ENCODE data around the gene PCDHGA3. TPM values are rescaled to one million over a fixed set of nuclear protein-coding genes. Genes with fewer than 3 reads are reported as not detected.

PCDHGA3 gene
- total and polyA plus RNA-seq, 2 of the 13 experiments (the other 11 are each of a cell fraction or from before 2014, with no cell fraction given), result 0.05 TPM; not detected in 1

DNA sequence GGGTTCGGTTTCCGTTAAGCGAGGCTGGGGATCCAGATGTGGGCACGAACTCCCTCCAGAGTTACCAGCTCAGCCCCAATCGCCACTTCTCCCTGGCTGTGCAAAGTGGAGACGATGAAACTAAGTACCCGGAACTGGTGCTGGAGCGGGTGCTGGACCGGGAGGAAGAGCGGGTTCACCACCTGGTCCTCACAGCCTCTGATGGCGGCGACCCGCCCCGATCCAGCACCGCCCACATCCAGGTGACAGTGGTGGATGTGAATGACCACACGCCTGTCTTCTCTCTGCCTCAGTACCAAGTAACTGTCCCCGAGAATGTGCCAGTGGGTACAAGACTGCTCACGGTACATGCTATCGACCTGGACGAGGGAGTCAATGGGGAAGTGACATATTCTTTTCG, 39.7 kb downstream of the PCDHGA3 start:
- no TSS peak for BruUV-seq (replicated peaks)
- 68% methylated on average over 17 of the region's 21 CpGs for WGBS (ENCODE audit: low lambda C conversion rate)
- FAIRE-seq, result no peak
- H3K4me2 ChIP-seq (ENCODE audit: low read depth, low read length), result no peak overlapping the region
- ChIA-PET POLR2A (no interaction called here), CTCF (ENCODE audit: low intra/inter-chr PET ratio, low total read pairs) (no interaction called here)
- no peak for TF ChIP-seq ZNF746 (CRISPR knock-in tag; IDR thresholded peaks at IDR 0.05)
- TF ChIP-seq SALL2 (CRISPR knock-in tag; IDR thresholded peaks at IDR 0.05), result no peak
- no peak for TF ChIP-seq PLRG1 (conservative IDR thresholded peaks at IDR 0.05)
- TF ChIP-seq ZMYM3 (CRISPR knock-in tag; IDR thresholded peaks at IDR 0.05), result no peak
- TF ChIP-seq ZSCAN12 (CRISPR knock-in tag; IDR thresholded peaks at IDR 0.05), result no peak
- no peak for TF ChIP-seq SALL1 (CRISPR knock-in tag; IDR thresholded peaks at IDR 0.05)
- no peak for TF ChIP-seq KLF16 (CRISPR knock-in tag; IDR thresholded peaks at IDR 0.05)
- no peak for TF ChIP-seq NR2F2 (IDR thresholded peaks at IDR 0.05; ENCODE audit: borderline replicate concordance, low read depth)
- no peak for TF ChIP-seq FOXO1 (CRISPR knock-in tag; IDR thresholded peaks at IDR 0.05)
- no peak for ATAC-seq
- H3K9ac ChIP-seq (ENCODE audit: insufficient read depth, low read depth, low read length), result no peak overlapping the region
- no peaks in the 10 kb centered on the region for H3K27me3 ChIP-seq (ENCODE audit: control insufficient read depth in 1 of 2, insufficient read depth in 2 of 2, low read length in 2 of 2)
- no peaks in the 10 kb centered on the region; the same call in 1 of the 2 replicates for H3K9me3 ChIP-seq (ENCODE audit: low read length)
- H3K79me2 ChIP-seq (ENCODE audit: insufficient read depth, low read length), result no peaks in the 10 kb centered on the region
- DNase-seq (ENCODE audit: low spot score), result no peak
- no peak overlapping the region for H3K27ac ChIP-seq (ENCODE audit: extremely low read length, insufficient read depth, low read length)
- intact Hi-C loops (cut with micrococcal nuclease; ENCODE audit: unreplicated experiment) (no loop called here), in situ Hi-C loops (cut with HindIII; ENCODE audit: extremely low pct_ligation_motif_present, low pct_unique_long_range_greater_than_20kb) (no loop called here)
- no peak overlapping the region for H2AFZ ChIP-seq (ENCODE audit: low read length)
- peaks cover 1% of the 10 kb centered on the region; the same call in 1 of the 2 replicates for H3K4me1 ChIP-seq (ENCODE audit: insufficient read depth, low read length)
- no peaks in the 10 kb centered on the region for H4K20me1 ChIP-seq (ENCODE audit: insufficient read depth, low read length)
- H3K4me3 ChIP-seq (replicated peaks in 1 of 3; ENCODE audit: insufficient read depth in 1 of 3, low read depth in 2 of 3, low read length in 3 of 3), result no peak overlapping the region
- no peaks in the 10 kb centered on the region for H3K36me3 ChIP-seq (replicated peaks in 1 of 2; ENCODE audit: control insufficient read depth in 1 of 2, insufficient read depth in 2 of 2, low read length in 2 of 2)

DNA sequence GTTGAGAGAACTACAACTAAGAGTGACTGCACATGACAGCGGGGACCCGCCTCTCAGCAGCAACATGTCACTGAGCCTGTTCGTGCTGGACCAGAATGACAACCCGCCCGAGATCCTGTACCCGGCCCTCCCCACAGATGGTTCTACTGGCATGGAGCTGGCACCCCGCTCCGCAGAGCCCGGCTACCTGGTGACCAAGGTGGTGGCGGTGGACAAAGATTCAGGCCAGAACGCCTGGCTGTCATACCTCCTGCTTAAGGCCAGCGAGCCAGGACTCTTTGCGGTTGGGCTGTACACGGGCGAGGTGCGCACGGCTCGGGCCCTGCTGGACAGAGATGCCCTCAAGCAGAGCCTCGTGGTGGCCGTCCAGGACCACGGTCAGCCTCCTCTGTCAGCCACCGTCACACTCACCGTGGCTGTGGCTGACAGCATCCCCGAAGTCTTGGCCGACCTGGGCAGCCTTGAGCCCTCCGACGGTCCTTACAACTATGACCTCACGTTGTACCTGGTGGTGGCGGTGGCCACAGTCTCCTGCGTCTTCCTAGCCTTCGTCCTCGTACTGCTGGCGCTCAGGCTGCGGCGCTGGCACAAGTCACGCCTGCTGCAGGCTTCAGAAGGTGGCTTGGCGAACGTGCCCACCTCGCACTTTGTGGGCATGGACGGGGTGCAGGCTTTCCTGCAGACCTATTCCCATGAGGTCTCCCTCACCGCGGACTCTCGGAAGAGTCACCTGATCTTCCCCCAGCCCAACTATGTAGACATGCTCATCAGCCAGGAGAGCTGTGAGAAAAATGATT, 41.0 kb downstream of the PCDHGA3 start:
- Histone ChIP-seq H3K9ac (ENCODE audit: insufficient read depth, low read depth, low read length) (no peak overlapping the region), H3K79me2 (ENCODE audit: insufficient read depth, low read length) (no peaks in the 10 kb centered on the region), H3K9me3 (ENCODE audit: low read length) (peaks cover 10% of the 10 kb centered on the region; the same call in 1 of the 2 replicates), H3K27ac (ENCODE audit: extremely low read length, insufficient read depth, low read length) (no peak overlapping the region), H3K36me3 (replicated peaks in 1 of 2; ENCODE audit: control insufficient read depth in 1 of 2, insufficient read depth in 2 of 2, low read length in 2 of 2) (no peaks in the 10 kb centered on the region), H3K4me3 (replicated peaks in 1 of 3; ENCODE audit: insufficient read depth in 1 of 3, low read depth in 2 of 3, low read length in 3 of 3) (no peak overlapping the region), H4K20me1 (ENCODE audit: insufficient read depth, low read length) (no peaks in the 10 kb centered on the region), H3K4me1 (ENCODE audit: insufficient read depth, low read length) (peaks cover 5% of the 10 kb centered on the region; the same call in 1 of the 2 replicates), H3K4me2 (ENCODE audit: low read depth, low read length) (no peak overlapping the region), H2AFZ (ENCODE audit: low read length) (no peak overlapping the region), H3K27me3 (ENCODE audit: control insufficient read depth in 1 of 2, insufficient read depth in 2 of 2, low read length in 2 of 2) (no peaks in the 10 kb centered on the region)
- in situ Hi-C loops (cut with HindIII; ENCODE audit: extremely low pct_ligation_motif_present, low pct_unique_long_range_greater_than_20kb) (no loop called here), intact Hi-C loops (cut with micrococcal nuclease; ENCODE audit: unreplicated experiment) (no loop called here)
- ChIA-PET CTCF (ENCODE audit: low intra/inter-chr PET ratio, low total read pairs) (no interaction called here), POLR2A (no interaction called here)
- DNase-seq (ENCODE audit: low spot score) (no peak), ATAC-seq (no peak), FAIRE-seq (no peak)
- BruUV-seq (replicated peaks), result no TSS peak
- TF ChIP-seq HMG20A (CRISPR knock-in tag; IDR thresholded peaks at IDR 0.05; ENCODE audit: borderline replicate concordance), result no peak
- TF ChIP-seq ZNF577 (CRISPR knock-in tag; IDR thresholded peaks at IDR 0.05; ENCODE audit: borderline replicate concordance, low read depth), result no peak
- TF ChIP-seq MYC (CRISPR knock-in tag; IDR thresholded peaks at IDR 0.05; ENCODE audit: borderline replicate concordance), result no peak
- TF ChIP-seq, protein P1, sequence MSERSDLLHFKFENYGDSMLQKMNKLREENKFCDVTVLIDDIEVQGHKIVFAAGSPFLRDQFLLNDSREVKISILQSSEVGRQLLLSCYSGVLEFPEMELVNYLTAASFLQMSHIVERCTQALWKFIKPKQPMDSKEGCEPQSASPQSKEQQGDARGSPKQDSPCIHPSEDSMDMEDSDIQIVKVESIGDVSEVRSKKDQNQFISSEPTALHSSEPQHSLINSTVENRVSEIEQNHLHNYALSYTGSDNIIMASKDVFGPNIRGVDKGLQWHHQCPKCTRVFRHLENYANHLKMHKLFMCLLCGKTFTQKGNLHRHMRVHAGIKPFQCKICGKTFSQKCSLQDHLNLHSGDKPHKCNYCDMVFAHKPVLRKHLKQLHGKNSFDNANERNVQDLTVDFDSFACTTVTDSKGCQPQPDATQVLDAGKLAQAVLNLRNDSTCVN (CRISPR knock-in tag; IDR thresholded peaks at IDR 0.05; ENCODE audit: borderline replicate concordance), result no peak
- no peak for TF ChIP-seq PHF5A (CRISPR knock-in tag; IDR thresholded peaks at IDR 0.05; ENCODE audit: low read depth, unreplicated experiment)
- TF ChIP-seq, protein P2, sequence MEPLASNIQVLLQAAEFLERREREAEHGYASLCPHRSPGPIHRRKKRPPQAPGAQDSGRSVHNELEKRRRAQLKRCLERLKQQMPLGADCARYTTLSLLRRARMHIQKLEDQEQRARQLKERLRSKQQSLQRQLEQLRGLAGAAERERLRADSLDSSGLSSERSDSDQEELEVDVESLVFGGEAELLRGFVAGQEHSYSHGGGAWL (CRISPR knock-in tag; IDR thresholded peaks at IDR 0.05), result no peak
- TF ChIP-seq, protein P3, sequence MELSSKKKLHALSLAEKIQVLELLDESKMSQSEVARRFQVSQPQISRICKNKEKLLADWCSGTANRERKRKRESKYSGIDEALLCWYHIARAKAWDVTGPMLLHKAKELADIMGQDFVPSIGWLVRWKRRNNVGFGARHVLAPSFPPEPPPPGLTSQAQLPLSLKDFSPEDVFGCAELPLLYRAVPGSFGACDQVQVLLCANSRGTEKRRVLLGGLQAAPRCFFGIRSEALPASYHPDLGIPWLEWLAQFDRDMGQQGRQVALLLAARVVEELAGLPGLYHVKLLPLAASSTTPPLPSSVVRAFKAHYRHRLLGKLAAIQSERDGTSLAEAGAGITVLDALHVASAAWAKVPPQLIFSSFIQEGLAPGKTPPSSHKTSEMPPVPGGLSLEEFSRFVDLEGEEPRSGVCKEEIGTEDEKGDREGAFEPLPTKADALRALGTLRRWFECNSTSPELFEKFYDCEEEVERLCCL (CRISPR knock-in tag; IDR thresholded peaks at IDR 0.05; ENCODE audit: borderline replicate concordance), result no peak
- WGBS (ENCODE audit: low lambda C conversion rate), result 56% methylated on average over 7 of the region's 43 CpGs

Measured in HepG2 (cell line).